T-helper 2 cell treated with Interferon-gamma antibody and Interleukin-4, amounts not matched to agents 100 ng/mL and 5 ng/mL, for 36 hours (primary cell): Measurements from ENCODE around the gene ALCAM. TPM values are rescaled to one million over a fixed set of nuclear protein-coding genes. Genes with fewer than 3 reads are reported as not detected.

ENCODE experiments used
- intact Hi-C: fragments of 100-400 bp; cut with micrococcal nuclease; formaldehyde crosslinking; loops from one replicate; pipeline ENCODE4 v1.15.1; 2023
- total RNA-seq: library from RNA; stranded (reverse); gene quantifications from 2 replicates; pipeline ENCODE4 v1.2.3, GENCODE V29; 2022

ALCAM gene
- total RNA-seq, result 12.0 and 13.1 TPM in 2 replicates

DNA sequence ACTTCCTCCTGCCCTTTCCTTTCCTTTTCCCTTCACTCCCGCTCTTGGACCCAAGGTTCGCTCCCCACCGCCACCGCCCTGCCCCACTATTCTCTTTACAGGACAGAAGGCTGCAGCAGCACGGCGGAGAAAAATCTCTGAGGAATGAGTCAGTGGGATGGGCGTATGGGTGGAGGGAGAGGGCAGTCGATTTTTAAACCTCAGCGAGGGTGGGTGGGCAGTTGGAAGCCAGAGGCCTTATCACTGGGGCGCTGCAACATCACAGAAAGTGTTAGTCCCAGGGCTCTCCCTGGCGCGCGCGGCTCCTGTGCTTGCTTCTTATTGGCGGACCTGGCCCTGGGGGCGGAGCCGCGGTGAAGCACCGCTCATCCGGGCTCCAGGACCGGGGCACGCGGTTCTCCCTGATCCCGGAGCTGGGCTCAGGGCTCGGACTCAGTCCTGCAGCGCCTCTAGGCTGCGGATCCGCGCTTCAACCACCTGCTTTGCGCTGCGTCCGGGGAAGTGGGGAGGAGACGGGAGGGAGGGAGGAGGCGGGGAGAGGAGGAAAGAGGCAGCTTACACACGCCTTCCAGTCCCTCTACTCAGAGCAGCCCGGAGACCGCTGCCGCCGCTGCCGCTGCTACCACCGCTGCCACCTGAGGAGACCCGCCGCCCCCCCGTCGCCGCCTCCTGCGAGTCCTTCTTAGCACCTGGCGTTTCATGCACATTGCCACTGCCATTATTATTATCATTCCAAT, at the start of gene ALCAM:
TSS of gene ALCAM (plus strand) at position 584 of the 737 bp plus-strand sequence.
- intact Hi-C loops, result loop anchor here (1.0 to 10.0 kb wide), 9 partner anchors 152 to 1461 kb away; partner anchors contain the start of gene CBLB

DNA sequence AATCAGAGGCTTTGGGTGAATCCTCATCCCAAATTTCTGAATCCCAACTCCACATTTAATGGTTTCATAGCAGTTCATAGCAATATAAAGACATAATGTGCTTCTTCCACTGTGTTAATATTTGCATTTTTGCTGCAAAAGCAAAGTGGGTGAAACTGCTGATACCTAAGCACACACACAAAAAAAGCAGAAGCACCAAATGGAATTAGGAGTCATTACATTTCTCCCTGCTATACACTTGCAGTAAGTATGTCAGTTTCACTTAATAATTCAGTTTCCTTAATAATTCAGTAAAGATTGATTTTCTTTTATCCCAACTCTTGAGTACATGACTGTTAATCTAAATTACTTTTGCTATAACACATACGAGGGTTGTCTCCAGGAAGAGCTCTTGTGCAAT, 48.9 kb upstream of the ALCAM start:
- intact Hi-C loops, result no loop called here

DNA sequence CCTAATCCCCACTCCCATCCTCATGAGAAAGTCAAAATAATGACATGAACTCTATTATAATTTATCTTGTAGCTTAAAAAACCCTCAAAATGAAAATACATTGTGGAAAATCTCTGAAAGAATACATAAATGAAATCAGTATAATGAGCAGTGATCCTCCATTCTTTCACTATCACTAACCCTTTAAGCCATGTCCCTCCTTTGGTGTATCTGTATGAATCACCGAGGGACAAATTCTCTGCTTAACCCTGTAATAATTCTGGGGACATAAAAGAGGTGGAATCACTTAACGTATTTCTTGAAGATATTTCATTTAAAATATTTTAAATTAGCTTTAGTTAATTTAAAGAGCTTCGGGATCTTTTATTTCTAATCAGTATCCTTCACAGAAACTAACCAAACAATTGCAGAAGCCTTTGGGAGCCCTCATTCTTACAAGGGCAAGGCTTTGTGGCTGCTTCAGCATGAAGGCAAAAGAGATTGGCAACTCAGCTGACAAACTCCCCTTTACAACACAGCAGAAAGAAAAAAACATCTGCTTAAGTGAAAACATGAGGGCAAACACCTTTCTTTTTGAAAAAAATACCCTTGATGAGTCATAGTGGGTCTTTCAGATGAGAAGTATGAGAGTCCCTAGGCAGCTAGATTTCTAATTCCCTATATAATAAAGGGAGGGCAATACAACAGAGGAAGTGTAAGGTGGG, 44.0 kb upstream of the ALCAM start:
- intact Hi-C loops, result no loop called here

DNA sequence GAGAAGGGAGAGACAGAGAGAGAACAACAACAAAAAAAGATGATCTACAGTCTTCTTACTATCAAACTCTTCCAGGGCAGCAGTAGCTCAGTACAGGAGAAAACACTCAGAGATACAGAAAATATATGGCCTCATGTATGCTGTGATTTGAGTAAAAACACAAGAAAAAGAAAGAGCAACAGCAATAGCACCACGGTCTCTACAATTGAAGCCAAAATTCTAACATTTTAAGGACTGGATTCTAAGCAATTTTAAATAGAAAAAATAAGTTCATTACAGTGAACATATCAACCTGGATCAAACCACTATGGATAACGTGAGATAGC, 43.5 kb upstream of the ALCAM start:
- intact Hi-C loops, result no loop called here

DNA sequence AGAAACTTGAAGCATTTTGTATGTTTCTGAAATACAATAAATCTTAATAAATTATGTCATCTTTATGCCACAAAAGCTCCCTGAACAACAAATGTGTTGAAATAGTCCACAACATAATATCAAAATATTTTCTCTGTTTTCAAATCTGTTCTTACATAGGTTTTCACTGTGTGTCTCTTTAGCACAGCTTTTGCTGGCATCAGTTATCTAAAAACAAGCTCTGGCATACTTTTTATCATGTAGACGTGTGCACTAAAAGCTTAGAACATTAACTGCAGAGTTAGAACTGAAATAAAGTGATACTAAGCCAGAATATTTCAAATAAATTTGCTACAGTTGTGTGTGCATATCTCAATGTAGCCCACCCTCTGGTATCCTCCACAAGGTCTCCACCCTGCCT, 41.8 kb upstream of the ALCAM start:
- intact Hi-C loops, result no loop called here

DNA sequence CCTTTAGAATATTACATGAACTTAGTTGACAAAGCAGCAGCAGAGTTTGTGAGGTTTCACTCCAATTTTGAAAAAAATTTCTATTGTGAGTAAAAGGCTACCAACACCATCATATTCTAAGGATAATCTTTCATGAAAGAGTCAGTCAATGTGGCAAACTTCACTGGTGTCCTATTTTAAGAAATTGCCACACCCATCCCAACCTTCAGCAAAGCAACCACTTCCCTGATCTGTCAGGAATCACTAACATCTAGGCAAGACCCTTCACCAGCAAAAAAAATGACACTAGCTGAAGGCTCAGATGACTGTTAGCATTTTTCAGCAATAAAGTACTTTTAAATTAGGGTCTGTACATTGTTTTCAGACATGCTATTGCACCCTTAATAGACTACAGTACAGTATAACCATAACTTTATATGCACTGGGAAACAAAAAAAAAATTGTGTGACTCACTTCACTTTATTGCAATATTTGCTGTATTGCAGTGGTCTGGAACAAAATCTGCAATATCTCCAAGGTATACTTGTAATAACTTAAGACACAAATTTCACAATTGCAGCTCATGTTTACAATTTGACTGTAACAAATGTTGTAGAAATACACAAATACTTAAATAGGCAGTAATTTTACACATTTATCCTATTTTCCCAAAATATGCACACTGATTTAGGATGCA, 38.9 kb upstream of the ALCAM start:
- intact Hi-C loops, result no loop called here

DNA sequence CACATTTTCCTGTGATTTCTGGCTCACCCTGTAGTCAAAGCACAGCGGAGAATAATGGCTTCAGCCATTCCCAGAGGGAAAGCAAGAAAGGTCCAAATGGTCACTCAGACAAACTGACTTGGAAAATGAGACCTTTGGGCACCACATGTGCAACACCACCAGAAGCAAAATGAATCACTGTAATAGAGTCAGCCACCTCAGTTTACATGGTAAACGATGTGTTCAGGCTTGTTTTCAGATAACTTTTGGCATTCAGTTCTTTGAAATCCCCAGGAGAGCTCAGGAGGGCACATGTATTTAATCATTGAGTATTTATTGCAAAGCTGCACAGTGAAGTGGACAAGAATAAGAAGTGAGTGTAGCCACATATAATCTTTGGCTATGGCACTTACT, 38.4 kb upstream of the ALCAM start:
- intact Hi-C loops, result no loop called here

DNA sequence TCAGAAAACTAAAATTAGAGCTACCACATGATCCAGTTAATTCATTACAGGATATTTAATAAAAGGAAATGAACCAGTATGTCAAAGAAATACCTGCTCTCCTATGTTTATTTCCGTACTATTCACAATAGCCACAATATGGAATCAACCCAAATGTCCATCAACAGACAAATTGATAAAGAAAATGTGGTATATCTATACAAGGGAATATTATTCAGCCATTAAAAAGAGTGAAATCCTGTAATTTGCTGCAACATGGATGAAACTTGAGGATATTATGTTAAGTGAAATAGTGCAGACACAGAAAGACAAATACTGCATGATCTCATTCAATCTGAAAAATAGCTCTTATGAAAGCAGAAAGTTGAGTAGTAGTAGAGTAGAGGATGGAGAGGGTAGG, 33.7 kb upstream of the ALCAM start:
- intact Hi-C loops, result no loop called here

DNA sequence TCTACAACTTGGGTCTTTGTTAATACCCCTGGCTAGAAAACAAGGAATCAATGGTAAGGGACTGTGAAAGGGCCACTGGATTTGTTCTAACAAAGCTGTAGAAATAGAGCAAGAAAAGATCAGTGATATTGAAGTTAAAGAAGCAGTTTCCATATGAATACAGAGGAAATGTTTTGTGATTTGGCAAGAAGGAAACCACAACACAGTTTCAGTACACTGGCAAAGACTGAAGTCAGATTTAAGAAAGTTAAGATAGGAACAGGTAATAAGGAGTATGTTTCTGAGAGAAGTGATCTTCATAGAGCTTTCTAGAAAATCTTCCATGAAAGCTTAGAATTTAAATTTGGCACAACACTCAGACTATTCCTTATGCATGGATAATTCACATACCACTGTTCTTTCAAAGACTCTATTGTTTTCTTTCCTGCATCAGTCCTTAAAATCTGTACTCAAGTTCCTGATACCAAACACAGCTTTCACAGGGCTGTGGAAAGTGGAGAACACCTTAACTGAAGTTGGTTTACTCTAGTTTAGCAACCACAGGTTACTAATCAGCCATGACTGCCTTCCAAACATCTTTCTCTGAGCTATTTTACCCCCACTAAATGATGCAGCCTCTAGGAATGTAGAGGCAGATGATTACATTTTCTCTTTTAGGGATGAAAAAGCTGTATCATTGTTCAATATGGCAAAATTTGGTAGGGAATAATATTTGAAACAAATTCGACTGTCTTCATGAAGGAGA, 32.4 kb upstream of the ALCAM start:
- intact Hi-C loops, result no loop called here

DNA sequence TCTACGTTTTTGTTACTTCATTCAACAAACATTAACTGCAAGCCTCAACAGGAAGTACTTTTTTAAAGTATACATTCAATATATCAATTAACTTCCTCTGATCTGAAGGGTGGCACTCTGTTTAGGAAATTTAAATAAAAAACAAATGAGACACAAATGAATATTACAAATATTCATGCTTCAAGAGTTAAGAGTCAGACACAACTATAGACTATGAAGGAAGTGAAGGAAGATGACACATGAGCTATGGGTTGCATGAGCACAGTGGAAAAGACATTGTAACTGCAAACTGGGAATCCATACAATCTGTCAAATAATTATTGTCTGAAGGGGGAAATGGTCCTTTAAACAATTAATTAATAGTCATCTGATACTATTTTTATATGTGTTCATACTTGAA, 26.8 kb upstream of the ALCAM start:
- intact Hi-C loops, result no loop called here

DNA sequence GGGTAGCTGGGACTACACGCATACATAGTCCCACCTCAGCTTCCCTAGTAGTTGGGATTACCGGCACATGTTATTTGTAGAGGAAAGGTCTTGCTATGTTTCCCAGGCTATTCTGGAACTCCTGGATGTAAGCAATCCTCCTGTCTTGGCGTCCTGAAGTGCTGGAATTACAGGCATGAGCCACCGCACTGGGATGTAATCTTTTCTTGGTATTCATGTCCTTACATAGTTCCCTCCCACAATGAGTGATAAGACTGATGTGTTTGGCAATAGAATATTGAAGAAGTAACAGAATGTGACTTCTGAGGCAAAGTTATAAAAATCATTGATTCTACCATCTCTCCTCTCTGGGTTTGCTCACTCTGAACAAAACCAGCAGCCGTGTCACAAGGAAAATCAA, 22.7 kb upstream of the ALCAM start:
- intact Hi-C loops, result no loop called here

DNA sequence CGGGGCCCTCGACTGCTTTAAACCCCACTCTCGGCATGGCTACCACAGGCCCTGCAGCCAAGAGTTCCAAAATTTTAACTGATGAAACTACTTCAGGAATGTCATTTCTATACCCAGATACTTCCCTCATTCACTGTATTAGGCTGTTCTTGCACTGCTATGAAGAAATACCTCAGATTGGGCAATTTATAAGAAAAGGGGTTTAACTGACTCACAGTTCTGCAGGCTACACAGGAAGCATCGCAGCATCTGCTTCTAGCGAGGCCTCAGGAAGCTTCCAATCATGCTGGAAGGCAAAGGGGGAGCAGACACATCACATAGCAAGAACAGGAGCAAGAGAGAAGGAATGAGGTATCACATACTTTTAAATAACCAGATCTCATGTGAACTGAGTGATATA, 21.6 kb upstream of the ALCAM start:
- intact Hi-C loops, result no loop called here

DNA sequence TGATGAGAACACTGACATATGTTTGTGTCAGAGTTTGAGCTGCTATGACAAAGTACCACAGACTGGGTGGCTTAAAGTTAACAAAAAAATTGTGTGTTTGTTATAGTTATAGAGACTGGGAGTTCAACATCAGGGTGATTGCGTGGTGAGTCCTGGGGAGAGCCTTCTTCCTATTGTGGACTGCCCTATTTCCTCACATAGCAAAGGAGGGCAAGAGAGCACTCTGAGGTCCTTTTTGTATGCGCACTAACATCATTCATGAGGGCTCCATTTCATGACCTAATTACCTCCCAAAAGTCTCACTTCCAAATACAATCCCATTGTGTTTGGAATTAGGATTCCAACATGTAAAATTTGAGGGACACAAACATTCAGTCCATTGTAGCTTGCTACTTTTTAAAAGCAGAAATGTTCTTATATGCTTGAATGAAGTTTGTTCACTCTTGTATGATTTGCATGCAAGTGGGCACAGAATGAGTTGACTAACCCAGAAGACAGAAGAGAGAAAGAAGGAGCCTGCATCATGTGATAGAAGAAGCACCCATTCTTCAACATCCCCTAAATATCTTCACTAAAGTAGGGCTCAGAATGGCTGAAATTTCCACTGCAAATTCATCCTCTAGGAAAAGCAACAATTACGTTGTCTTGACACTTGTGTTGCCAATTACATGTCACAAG, 18.9 kb upstream of the ALCAM start:
- intact Hi-C loops, result no loop called here

DNA sequence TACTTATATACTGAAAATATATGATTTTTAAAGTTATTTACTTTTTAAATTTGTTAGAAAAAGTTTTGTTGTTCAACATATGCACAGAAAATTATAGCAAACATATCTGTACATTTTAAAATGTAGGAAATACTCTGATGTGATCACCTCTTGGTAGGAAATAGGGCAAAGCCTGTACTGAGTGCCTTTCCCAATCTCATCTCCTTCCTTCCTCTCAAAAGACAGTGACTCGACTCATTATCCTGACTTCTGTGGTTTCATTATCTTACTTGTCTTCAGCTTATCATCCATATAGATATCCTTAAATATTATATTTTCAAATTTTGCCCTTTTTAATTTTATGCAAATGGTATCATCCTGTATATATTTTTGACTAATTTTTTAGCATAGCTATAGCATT, 18.4 kb upstream of the ALCAM start:
- intact Hi-C loops, result no loop called here

DNA sequence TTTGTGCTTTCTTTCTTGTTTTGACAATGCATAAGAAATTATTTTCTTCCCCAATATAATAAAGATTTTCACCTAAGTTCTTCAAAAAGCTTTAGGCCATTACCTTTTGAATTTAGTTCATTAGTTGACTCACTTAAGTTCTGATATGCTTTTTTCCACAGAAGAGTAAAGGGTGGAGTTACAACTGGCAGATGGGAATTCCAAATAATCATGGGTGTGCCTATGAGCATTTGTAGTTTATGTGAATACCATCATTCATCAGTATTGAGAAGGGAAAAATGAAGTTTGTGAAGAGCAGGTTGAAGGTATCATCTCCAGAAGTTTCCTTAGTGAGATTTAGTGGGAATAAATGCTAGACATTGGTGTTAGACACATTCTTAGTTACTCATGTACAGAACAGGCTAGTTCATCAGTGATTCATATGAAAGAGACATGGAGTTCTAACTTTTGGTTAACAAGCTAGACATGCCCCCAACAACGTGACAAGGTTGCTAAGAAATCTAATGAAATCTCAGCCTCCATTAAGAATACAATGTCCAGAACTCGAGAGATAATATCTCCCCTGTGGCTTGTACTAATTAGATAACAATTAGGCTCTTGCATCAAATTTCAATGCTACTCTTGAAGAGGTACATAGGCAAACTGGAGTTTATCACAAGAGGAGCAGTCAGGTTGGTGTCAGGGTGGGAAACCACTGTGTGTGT, 16.9 kb upstream of the ALCAM start:
- intact Hi-C loops, result no loop called here

DNA sequence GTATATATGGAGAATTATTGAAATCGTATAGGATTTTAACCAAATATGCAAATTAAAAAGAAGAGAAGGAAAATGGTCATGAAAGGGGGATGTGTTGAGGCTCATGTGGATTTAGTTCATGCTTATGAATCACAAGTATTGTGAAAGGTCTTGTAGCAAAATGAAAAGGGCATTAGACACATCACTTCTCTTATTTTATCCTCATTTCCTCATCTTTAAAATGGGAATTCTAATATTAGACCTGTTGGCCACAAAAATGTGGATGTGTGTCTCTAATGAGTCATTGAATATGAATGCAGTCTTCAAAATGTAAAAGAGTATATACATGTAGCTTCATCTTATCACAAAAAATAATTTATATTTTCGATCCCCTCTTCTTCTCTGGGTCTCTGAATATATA, 14.9 kb upstream of the ALCAM start:
- intact Hi-C loops, result no loop called here

DNA sequence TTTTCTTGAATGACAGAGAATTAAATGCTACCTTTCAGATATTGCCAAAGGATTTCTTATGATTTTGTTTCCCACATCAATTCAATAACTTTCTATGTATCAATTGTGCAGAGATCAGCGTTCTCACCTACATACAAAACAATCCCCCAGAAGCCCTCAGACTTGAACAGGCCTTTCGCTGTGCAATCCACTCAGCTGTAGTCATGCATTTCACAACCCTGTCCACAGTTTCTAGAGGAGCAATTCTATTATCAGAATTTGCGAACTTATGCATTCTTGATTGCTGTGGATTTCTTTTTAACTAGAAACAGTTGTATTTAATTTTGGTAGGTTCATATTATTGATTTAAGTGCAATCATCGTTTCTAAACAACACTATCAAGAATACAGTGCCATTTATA, 13.7 kb upstream of the ALCAM start:
- intact Hi-C loops, result no loop called here

DNA sequence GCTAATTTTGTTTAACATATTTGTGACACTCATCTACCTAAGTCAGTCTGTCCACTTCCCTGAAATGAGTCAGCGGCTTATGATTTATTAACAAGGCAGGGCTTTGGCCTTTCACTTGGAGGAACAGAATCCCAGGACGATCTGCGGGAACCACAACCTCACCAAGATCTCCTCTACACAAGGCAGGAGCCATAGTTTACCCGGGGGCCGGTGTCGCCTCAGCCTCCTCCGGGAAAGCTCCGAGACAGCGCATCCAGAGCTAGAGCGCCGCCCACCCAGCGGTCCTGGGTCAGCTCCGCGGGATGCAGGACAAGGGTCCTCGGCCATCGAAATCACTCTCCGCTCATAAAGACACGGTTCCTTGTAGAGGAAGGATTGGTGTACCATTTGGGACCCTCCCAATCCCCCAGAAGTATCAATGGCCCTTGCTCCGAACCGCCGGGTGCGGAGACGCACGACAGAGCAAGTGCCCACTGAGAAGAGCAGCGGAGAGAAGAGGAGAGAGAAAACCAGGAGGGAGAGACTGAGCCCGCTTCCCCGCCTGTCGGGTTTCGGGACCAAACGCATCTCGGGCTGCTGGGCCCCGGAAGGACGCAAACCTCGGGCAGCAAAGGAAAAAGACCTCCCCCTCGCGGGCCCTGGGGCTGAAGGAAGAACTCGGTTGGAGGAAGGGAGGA, 13.1 kb upstream of the ALCAM start:
- intact Hi-C loops, result no loop called here

DNA sequence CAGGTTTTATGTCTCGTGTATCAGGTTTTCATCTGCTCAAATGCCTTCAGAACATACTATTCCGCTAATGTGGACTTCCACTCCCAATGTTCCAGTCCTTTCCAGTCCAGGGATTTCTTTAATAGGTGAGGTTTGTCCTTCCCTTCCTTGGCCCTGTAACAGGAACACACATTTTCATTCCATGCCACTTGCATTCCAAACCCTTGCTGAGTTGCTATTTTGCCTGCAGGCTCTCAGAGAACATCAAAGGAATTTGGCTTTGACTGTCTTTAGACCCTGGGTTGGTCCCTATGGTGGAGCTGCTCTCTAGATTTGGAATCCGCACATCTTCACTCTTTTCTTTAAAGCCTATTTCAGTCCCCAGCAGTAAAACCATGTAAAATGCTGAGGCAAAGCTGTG, 12.3 kb upstream of the ALCAM start:
- intact Hi-C loops, result no loop called here

DNA sequence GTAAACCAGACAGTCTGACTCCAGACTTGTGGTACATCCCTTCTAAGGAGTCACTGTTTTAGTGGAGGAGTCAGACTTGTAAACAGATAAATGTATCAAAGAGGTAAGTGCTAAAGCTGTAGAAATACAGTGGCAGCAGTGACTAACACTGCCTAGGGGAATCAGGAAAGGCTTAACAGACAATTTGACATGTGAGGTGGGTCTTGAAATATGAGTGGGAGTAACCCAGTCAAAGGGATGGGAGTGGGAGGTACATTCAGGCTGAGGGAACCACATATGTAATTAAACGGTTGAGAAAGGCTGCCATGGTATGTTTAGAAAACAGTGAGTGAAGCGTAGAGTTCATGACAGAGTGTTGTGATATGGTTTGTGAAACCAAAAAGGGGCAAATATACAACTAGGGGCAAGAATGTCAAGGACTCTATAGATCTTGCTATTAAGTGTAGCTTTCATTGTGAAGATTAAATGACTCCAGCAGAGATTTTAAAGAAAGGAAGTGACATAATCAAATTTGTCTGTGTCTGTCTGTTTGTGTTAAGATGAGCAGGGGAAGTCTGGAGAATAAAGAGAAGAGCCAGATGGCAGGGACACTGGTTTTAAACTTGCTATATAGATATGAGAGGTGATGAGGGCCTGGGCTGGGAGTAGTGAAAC, 11.2 kb upstream of the ALCAM start:
- intact Hi-C loops, result no loop called here
